WTC11 (cell line): Measurements from ENCODE around the gene RSRC1. TPM values are rescaled to one million over a fixed set of nuclear protein-coding genes. Genes with fewer than 3 reads are reported as not detected.
"Not testable (repeated sequence)": the region's sequence is repeated elsewhere in the genome, so short reads cannot be mapped to it uniquely, and the experiment has no call there.

ENCODE experiments used
- ATAC-seq: fragments of 200-7000 bp; cut with Tn5 transposase; 2 replicates; pipeline ENCODE4 v1.10.0; 2021; ENCODE audit warnings: mild to moderate bottlenecking, moderate library complexity
- CTCF ChIA-PET: fragments of 300-600 bp; sonication (Branson Sonifier 250); formaldehyde crosslinking; loops from one replicate; lab custom pipeline; 2021; ENCODE audit warnings: antibody characterized with exemption; lab: Charles Lee
- POLR2A ChIA-PET: fragments of 350-600 bp; sonication (Branson Sonifier 250); formaldehyde crosslinking; loops from one replicate; lab custom pipeline; 2021; ENCODE audit warnings: antibody characterized with exemption; lab: Charles Lee
- DNase-seq: peaks from one replicate; pipeline ENCODE4 v3.0.0; 2021; ENCODE audit warnings: low spot score
- H3K27ac Mint-ChIP-seq: 2 replicates; pipeline ENCODE4 v1.8.0; 2021; ENCODE audit warnings: mixed read lengths
- H3K27me3 Mint-ChIP-seq: 2 replicates; pipeline ENCODE4 v1.8.0; 2021; ENCODE audit warnings: low read depth, mild to moderate bottlenecking, moderate library complexity, mixed read lengths
- H3K36me3 Mint-ChIP-seq: 2 replicates; pipeline ENCODE4 v1.8.0; 2021; ENCODE audit warnings: mixed read lengths
- H3K4me1 Mint-ChIP-seq: 2 replicates; pipeline ENCODE4 v1.8.0; 2022; ENCODE audit warnings: mixed read lengths
- H3K4me3 Mint-ChIP-seq: 2 replicates; pipeline ENCODE4 v1.8.0; 2021; ENCODE audit warnings: mild to moderate bottlenecking, moderate library complexity, mixed read lengths
- H3K9me3 Mint-ChIP-seq: 2 replicates; pipeline ENCODE4 v1.8.0; 2021; ENCODE audit warnings: mixed read lengths
- ATF1 ChIP-seq: sonication (generic); formaldehyde crosslinking; IDR thresholded peaks from 2 replicates; pipeline ENCODE4 v1.8.1; 2023; ENCODE audit warnings: mild to moderate bottlenecking, moderate library complexity, missing genetic modification reagents
- ATF2 ChIP-seq: sonication (generic); formaldehyde crosslinking; IDR thresholded peaks from 2 replicates; pipeline ENCODE4 v1.8.1; 2022; ENCODE audit warnings: low read depth, missing genetic modification reagents, borderline replicate concordance
- CDX4 ChIP-seq: fragments of 250-450 bp; sonication (Bioruptor Pico); IDR thresholded peaks from 2 replicates; pipeline ENCODE4 v1.9.0; 2021; ENCODE audit warnings: moderate library complexity, mild to moderate bottlenecking, inconsistent platforms, borderline replicate concordance
- E2F1 ChIP-seq: sonication (generic); formaldehyde crosslinking; IDR thresholded peaks from 2 replicates; pipeline ENCODE4 v1.8.0; 2022; ENCODE audit warnings: mild to moderate bottlenecking, missing genetic modification reagents
- ESRRA ChIP-seq: sonication (generic); formaldehyde crosslinking; IDR thresholded peaks from 2 replicates; pipeline ENCODE4 v1.8.1; 2022; ENCODE audit warnings: mild to moderate bottlenecking, missing genetic modification reagents, borderline replicate concordance
- GABPB1 ChIP-seq: sonication (generic); formaldehyde crosslinking; IDR thresholded peaks from 2 replicates; pipeline ENCODE4 v1.8.1; 2023; ENCODE audit warnings: mild to moderate bottlenecking, missing genetic modification reagents
- OVOL2 ChIP-seq: fragments of 250-450 bp; sonication (Bioruptor Pico); IDR thresholded peaks from 2 replicates; pipeline ENCODE4 v1.9.0; 2021; ENCODE audit warnings: mild to moderate bottlenecking, borderline replicate concordance
- PRDM15 ChIP-seq: sonication (generic); formaldehyde crosslinking; IDR thresholded peaks from 2 replicates; pipeline ENCODE4 v1.8.0; 2022; ENCODE audit warnings: missing genetic modification reagents
- SMAD3 ChIP-seq: sonication (generic); formaldehyde crosslinking; IDR thresholded peaks from 2 replicates; pipeline ENCODE4 v1.8.0; 2022; ENCODE audit warnings: missing genetic modification reagents, mild to moderate bottlenecking, borderline replicate concordance
- TEAD1 ChIP-seq: sonication (generic); formaldehyde crosslinking; IDR thresholded peaks from 2 replicates; pipeline ENCODE4 v1.8.0; 2022; ENCODE audit warnings: mild to moderate bottlenecking, missing genetic modification reagents
- USF1 ChIP-seq: sonication (generic); formaldehyde crosslinking; IDR thresholded peaks from 2 replicates; pipeline ENCODE4 v1.8.0; 2022; ENCODE audit warnings: mild to moderate bottlenecking, missing genetic modification reagents
- ZNF138 ChIP-seq: sonication (generic); formaldehyde crosslinking; conservative IDR thresholded peaks from 2 replicates; pipeline ENCODE4 v1.8.1; 2022; ENCODE audit warnings: mild to moderate bottlenecking, moderate library complexity, missing genetic modification reagents
- ZNF317 ChIP-seq: sonication (generic); formaldehyde crosslinking; IDR thresholded peaks from 2 replicates; pipeline ENCODE4 v1.8.1; 2023; ENCODE audit warnings: low read depth, mild to moderate bottlenecking, moderate library complexity, missing genetic modification reagents, borderline replicate concordance
- ZNF396 ChIP-seq: fragments of 250-450 bp; sonication (Bioruptor Pico); IDR thresholded peaks from 2 replicates; pipeline ENCODE4 v1.8.0; 2021; ENCODE audit warnings: mild to moderate bottlenecking, moderate library complexity, borderline replicate concordance
- ZNF512 ChIP-seq: sonication (generic); formaldehyde crosslinking; IDR thresholded peaks from 2 replicates; pipeline ENCODE4 v1.8.1; 2022; ENCODE audit warnings: missing genetic modification reagents, borderline replicate concordance
- total RNA-seq: library from RNA; stranded (reverse); gene quantifications from 3 replicates; pipeline ENCODE4 v1.2.3, GENCODE V29; 2021

The RSRC1 gene
- total RNA-seq, 1 experiment from 2014 or later: 21.3 TPM

- no peak for TF ChIP-seq ATF1 (CRISPR knock-in tag)
- no peak for TF ChIP-seq ZNF138 (CRISPR knock-in tag)
- no peak for TF ChIP-seq ESRRA
- no peak for TF ChIP-seq SMAD3 (CRISPR knock-in tag)
- no peak for TF ChIP-seq ZNF317 (CRISPR knock-in tag)
- TF ChIP-seq ATF2 (CRISPR knock-in tag): no peak
- TF ChIP-seq ZNF396 (CRISPR knock-in tag): no peak
- TF ChIP-seq ZNF512 (CRISPR knock-in tag): no peak
These were observed 384.0 kb downstream of the RSRC1 start (continued) for GRCh38 chr3:158493931-158494330.

- peaks cover 19% of the 10 kb centered on the region for H3K36me3 Mint-ChIP-seq
- no peak overlapping the region for H3K4me3 Mint-ChIP-seq
- H3K27ac Mint-ChIP-seq: no peak overlapping the region
- no peak for ATAC-seq
- DNase-seq: no peak
- no peaks in the 10 kb centered on the region for H3K27me3 Mint-ChIP-seq
- ChIA-PET CTCF (no interaction called here), POLR2A (no interaction called here)
- H3K4me1 Mint-ChIP-seq: peaks cover 5% of the 10 kb centered on the region; the same call in 1 of the 2 replicates
- H3K9me3 Mint-ChIP-seq: peaks cover 33% of the 10 kb centered on the region
- TF ChIP-seq TEAD1: no peak
- no peak for TF ChIP-seq USF1 (CRISPR knock-in tag)
- TF ChIP-seq OVOL2: no peak
- no peak for TF ChIP-seq GABPB1 (CRISPR knock-in tag)
- no peak for TF ChIP-seq CDX4 (CRISPR knock-in tag)
- TF ChIP-seq PRDM15 (CRISPR knock-in tag): no peak
- TF ChIP-seq E2F1 (CRISPR knock-in tag): no peak
These were observed 384.8 kb downstream of the RSRC1 start for GRCh38 chr3:158494673-158495072.

- H3K9me3 Mint-ChIP-seq: peaks cover 41% of the 10 kb centered on the region
- POLR2A ChIA-PET, ATAC-seq, H3K27ac Mint-ChIP-seq, H3K4me1 Mint-ChIP-seq, H3K4me3 Mint-ChIP-seq, CTCF ChIA-PET, DNase-seq, H3K27me3 Mint-ChIP-seq: not testable (repeated sequence)
- H3K36me3 Mint-ChIP-seq: peaks cover 27% of the 10 kb centered on the region
These were observed 385.6 kb downstream of the RSRC1 start for GRCh38 chr3:158495398-158495902.
